GM10248 (cell line): ENCODE data around the gene ENTREP3.

Experiments used
- CTCF ChIA-PET: fragments of 300-600 bp; sonication (Branson Sonifier 250); formaldehyde crosslinking; extraction: SDS; loops from one replicate; lab custom pipeline; 2021; ENCODE audit warnings: antibody characterized with exemption; lab: Yijun Ruan, JAX
- POLR2A ChIA-PET: fragments of 350-650 bp; sonication (Branson Sonifier 250); formaldehyde crosslinking; extraction: SDS; loops from one replicate; lab custom pipeline; 2020; ENCODE audit warnings: antibody characterized with exemption; lab: Yijun Ruan, JAX
- DNase-seq: peaks from one replicate; pipeline ENCODE4 v3.0.0; 2012; ENCODE audit errors: extremely low spot score
- CTCF ChIP-seq: IDR thresholded peaks from 2 replicates; pipeline ENCODE4 v1.5.1; 2012; ENCODE audit warnings: mild to moderate bottlenecking, low read depth; ENCODE audit errors: extremely low read depth, missing control alignments, control extremely low read depth

The ENTREP3 gene

DNA sequence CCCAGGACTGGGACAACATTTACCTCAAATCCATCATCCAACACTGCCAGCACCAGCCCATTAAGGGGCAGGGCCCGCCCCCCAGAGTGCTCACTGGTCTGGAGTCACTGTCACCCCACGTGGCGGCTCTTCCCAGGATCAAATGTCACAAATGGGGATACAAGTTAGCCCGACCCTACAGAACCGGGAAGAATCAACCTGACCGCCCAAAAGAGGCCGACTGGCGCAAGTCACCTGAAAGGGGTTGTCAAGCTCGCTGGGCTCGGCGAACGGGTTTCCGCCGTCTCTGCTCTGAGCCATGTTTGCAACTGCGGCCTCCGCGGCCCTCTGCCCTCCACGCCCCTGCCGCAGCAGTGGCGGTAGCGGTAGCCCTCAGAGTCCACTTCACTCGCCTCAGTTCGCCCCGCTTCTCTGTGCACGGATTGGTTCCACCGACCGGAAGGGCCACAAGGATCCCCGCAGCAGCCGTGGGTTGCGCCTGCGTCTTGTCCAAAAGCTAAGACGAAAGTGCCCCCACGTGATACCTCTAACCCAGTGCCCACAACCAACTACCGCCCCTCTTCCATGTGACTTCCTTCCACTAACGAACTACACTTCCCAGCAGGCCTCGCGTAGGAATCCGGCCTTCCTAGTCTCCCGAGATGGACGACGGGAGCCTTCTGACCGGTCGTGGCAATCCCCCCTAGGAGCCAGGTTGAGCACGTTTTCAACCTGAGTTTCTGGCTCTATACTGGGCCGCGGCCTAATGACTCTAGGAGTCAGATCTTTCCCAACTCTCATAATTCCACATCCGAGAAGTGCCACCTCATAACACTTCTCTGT lies 6.8 kb upstream of the ENTREP3 start, which contains the start of gene SCAMP3:
TSS of gene SCAMP3 (minus strand) at position 509 of the 822 bp plus-strand sequence. CDS start at position 300, 209 bp downstream.
- DNase-seq: peak; percentile 97
- ChIA-PET CTCF (interaction anchor here (0.6 to 4.5 kb wide), 5 partner anchors 11 to 68 kb away, joined by 3 to 103 read pairs (median 3); no protein-coding TSS in a partner anchor), POLR2A (interaction anchor here (2.1 kb wide), 1 partner anchor 11 kb away, joined by 11 read pairs; no protein-coding TSS in a partner anchor)
- no peak for TF ChIP-seq CTCF

GRCh38 chr1:155261493-155261851 lies 6.2 kb upstream of the ENTREP3 start:
- TF ChIP-seq CTCF: no peak
- ChIA-PET CTCF (interaction anchor here (0.6 to 4.5 kb wide), 5 partner anchors 11 to 68 kb away, joined by 3 to 103 read pairs (median 3); no protein-coding TSS in a partner anchor), POLR2A (interaction anchor here (2.1 kb wide), 1 partner anchor 10 kb away, joined by 11 read pairs; no protein-coding TSS in a partner anchor)
- no peak for DNase-seq

DNA sequence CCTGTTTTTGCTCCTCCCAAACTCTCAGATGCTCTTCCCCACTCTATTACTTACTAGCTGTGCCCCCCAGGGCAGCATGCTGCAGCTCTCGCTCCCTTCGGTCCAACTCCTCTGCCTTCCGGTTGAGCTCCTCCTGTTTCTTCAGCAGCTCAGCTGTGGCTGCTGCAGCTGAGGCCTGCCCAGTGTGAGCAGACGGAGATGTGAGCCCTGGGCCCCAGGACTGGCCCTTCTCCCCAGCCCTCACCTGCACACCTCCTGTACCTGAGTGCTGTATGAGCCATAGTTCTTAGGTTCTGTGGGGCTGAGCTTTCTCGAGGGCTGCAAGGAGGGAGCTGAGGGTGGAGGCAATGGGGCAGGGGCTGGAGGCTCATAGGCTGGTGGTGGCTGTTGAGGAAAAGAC lies 5.0 kb upstream of the ENTREP3 start:
- ChIA-PET CTCF (interaction anchor here (0.7 to 4.5 kb wide), 3 partner anchors 10 to 64 kb away, joined by 3 to 103 read pairs (median 4); no protein-coding TSS in a partner anchor), POLR2A (interaction anchor here (1.5 kb wide), 1 partner anchor 11 kb away, joined by 3 read pairs; no protein-coding TSS in a partner anchor)
- TF ChIP-seq CTCF: no peak
- DNase-seq: no peak

DNA sequence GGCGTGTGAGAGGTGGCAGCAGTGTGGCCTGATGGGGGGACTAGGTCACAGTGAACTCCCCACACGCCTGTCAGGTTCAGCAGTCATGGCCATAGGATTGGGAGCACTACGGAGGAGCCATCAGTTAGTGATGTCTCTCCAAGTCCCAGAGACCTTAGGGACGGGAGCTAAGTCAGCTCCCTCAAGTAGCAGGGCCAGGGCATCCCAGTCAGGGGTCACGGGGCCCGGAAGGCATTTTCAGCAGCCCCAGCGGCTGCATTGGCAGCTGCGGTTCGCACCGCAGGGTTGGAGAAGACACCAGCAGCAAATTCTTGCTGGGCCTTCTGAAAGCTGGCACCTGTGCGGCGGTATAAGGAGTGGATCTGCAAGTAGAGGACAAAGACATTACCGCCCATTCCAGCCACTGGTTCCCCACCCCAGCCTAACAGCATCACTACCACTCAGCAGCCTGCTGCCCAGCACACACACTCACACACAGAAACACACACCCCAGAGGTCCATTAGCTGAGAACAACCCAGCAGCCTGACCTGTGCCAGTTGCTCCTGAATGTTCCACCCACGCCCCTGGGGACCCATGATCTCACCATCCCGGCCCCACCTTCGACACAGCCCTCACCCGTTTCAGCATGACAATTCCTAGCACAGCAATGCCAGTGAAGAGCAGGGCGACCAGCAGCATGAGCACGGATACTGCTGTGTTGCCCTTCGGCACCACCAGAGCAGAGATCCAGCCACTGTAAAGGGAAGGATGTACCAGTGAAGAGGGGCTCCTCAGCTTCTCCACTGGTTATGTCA lies 972 bp upstream of the ENTREP3 start:
- POLR2A ChIA-PET: interaction anchor here (0.7 to 1.2 kb wide), 2 partner anchors 17 to 766 kb away, joined by 3 to 7 read pairs; partner anchors contain the start of gene CLK2
- DNase-seq: no peak
- CTCF ChIA-PET: interaction anchor here (0.7 to 1.5 kb wide), 5 partner anchors 9 to 67 kb away, joined by 3 to 4 read pairs (median 3); no protein-coding TSS in a partner anchor
- no peak for TF ChIP-seq CTCF

DNA sequence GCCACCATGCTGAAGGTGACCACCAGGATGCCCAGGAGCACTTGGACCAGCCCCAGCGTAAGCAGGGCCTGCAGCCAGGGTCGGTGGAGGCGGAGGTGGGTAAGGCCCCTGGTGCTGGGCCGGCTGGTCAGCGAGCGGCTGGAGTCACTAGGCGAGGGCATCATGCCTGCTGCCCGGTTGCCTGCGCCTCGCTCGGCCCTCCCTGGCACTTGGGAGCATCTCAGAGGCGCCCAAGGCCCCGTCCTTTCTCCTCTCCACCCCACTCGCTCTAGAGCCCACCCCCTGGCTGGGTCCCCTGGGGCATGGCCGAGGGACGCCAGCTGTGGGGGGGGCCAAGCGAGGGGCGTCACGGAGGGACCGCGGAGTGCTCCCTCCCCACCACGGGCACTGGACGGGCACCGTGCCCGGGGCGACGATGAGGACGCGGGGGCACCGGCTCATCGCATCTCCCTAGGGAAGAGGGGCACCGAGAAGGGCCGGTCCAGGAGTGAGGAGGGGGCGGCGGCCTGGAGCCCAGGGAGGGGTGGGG lies 505 bp downstream of the ENTREP3 start:
- CTCF ChIA-PET: no interaction called here
- DNase-seq: peak; percentile 34
- POLR2A ChIA-PET: interaction anchor here (0.5 kb wide), 1 partner anchor 37 kb away, joined by 3 read pairs; no protein-coding TSS in a partner anchor
- TF ChIP-seq CTCF: no peak

GRCh38 chr1:155254228-155254713 lies 1.0 kb downstream of the ENTREP3 start:
- ChIA-PET CTCF (interaction anchor here (5.4 kb wide), 1 partner anchor 14 kb away, joined by 154 read pairs; the partner anchor contains the start of gene CLK2), POLR2A (interaction anchor here (0.5 kb wide), 1 partner anchor 38 kb away, joined by 3 read pairs; no protein-coding TSS in a partner anchor)
- DNase-seq: no peak
- no peak for TF ChIP-seq CTCF
